ENCODE results near the gene DCAF10.
"Not testable (repeated sequence)": the region's sequence is repeated elsewhere in the genome, so short reads cannot be mapped to it uniquely, and the experiment has no call there.

DCAF10 gene

GRCh38 chr9:37908698-37909186, 108.1 kb downstream of the DCAF10 start:
- no peaks in the 10 kb centered on the region for H3K27me3 ChIP-seq (ENCODE audit: insufficient read depth, low read length)
- no peaks in the 10 kb centered on the region for H3K9me2 ChIP-seq (ENCODE audit: low read depth, low read length)
- TF ChIP-seq CTCF (IDR thresholded peaks at IDR 0.05; ENCODE audit: low read length) (no peak), EZH2 (IDR thresholded peaks at IDR 0.05; ENCODE audit: borderline replicate concordance, low read length) (no peak)
- H3K4me2 ChIP-seq (ENCODE audit: low read length), result no peak overlapping the region
- H3K9me3 ChIP-seq (ENCODE audit: low read length), result no peaks in the 10 kb centered on the region
- peaks cover 25% of the 10 kb centered on the region for H3K4me1 ChIP-seq (ENCODE audit: insufficient read depth, low read length, severe bottlenecking)
- no peaks in the 10 kb centered on the region for H3K79me2 ChIP-seq (ENCODE audit: insufficient read depth, low read length)
- H2AFZ ChIP-seq (ENCODE audit: low read length), result no peak overlapping the region
- no peak overlapping the region for H3K27ac ChIP-seq (ENCODE audit: low read depth, low read length, poor library complexity, severe bottlenecking)
- no peak overlapping the region for H3K4me3 ChIP-seq (ENCODE audit: low read depth, low read length, poor library complexity, severe bottlenecking)
- H3F3A ChIP-seq (ENCODE audit: insufficient read depth, low read length), result no peaks in the 10 kb centered on the region
- no peaks in the 10 kb centered on the region for H4K20me1 ChIP-seq (ENCODE audit: insufficient read depth, low read length)
- H3K9ac ChIP-seq (ENCODE audit: low read length), result no peak overlapping the region
- no peaks in the 10 kb centered on the region for H3K36me3 ChIP-seq (ENCODE audit: insufficient read depth, low read length)

GRCh38 chr9:37909326-37909725, 108.7 kb downstream of the DCAF10 start:
- no peaks in the 10 kb centered on the region for H3K27me3 ChIP-seq (ENCODE audit: insufficient read depth, low read length)
- H3K79me2 ChIP-seq (ENCODE audit: insufficient read depth, low read length), result no peaks in the 10 kb centered on the region
- H3K27ac ChIP-seq (ENCODE audit: low read depth, low read length, poor library complexity, severe bottlenecking), result no peak overlapping the region
- no peaks in the 10 kb centered on the region for H3F3A ChIP-seq (ENCODE audit: insufficient read depth, low read length)
- H3K36me3 ChIP-seq (ENCODE audit: insufficient read depth, low read length), result no peaks in the 10 kb centered on the region
- H3K9me2 ChIP-seq (ENCODE audit: low read depth, low read length), result no peaks in the 10 kb centered on the region
- H3K4me1 ChIP-seq (ENCODE audit: insufficient read depth, low read length, severe bottlenecking), result peaks cover 25% of the 10 kb centered on the region
- H2AFZ ChIP-seq (ENCODE audit: low read length), result no peak overlapping the region
- TF ChIP-seq CTCF (IDR thresholded peaks at IDR 0.05; ENCODE audit: low read length), result no peak
- TF ChIP-seq EZH2 (IDR thresholded peaks at IDR 0.05; ENCODE audit: borderline replicate concordance, low read length), result no peak
- no peak overlapping the region for H3K4me2 ChIP-seq (ENCODE audit: low read length)
- H3K4me3 ChIP-seq (ENCODE audit: low read depth, low read length, poor library complexity, severe bottlenecking), result no peak overlapping the region
- H3K9me3 ChIP-seq (ENCODE audit: low read length), result no peaks in the 10 kb centered on the region
- no peak overlapping the region for H3K9ac ChIP-seq (ENCODE audit: low read length)
- no peaks in the 10 kb centered on the region for H4K20me1 ChIP-seq (ENCODE audit: insufficient read depth, low read length)

GRCh38 chr9:37909836-37910235, 109.2 kb downstream of the DCAF10 start:
- H3K9me2 ChIP-seq (ENCODE audit: low read depth, low read length); H3K9ac ChIP-seq (ENCODE audit: low read length); H3K36me3 ChIP-seq (ENCODE audit: insufficient read depth, low read length); H3K79me2 ChIP-seq (ENCODE audit: insufficient read depth, low read length); H3K9me3 ChIP-seq (ENCODE audit: low read length); H3F3A ChIP-seq (ENCODE audit: insufficient read depth, low read length); H3K4me2 ChIP-seq (ENCODE audit: low read length); H4K20me1 ChIP-seq (ENCODE audit: insufficient read depth, low read length); H2AFZ ChIP-seq (ENCODE audit: low read length); H3K4me3 ChIP-seq (ENCODE audit: low read depth, low read length, poor library complexity, severe bottlenecking); H3K27ac ChIP-seq (ENCODE audit: low read depth, low read length, poor library complexity, severe bottlenecking); H3K27me3 ChIP-seq (ENCODE audit: insufficient read depth, low read length): not testable (repeated sequence)
- H3K4me1 ChIP-seq (ENCODE audit: insufficient read depth, low read length, severe bottlenecking), result peaks cover 20% of the 10 kb centered on the region

GRCh38 chr9:37910271-37910670, 109.7 kb downstream of the DCAF10 start:
- Histone ChIP-seq H3K36me3 (ENCODE audit: insufficient read depth, low read length) (no peaks in the 10 kb centered on the region), H3F3A (ENCODE audit: insufficient read depth, low read length) (no peaks in the 10 kb centered on the region), H3K9me2 (ENCODE audit: low read depth, low read length) (no peaks in the 10 kb centered on the region), H4K20me1 (ENCODE audit: insufficient read depth, low read length) (no peaks in the 10 kb centered on the region), H3K4me2 (ENCODE audit: low read length) (no peak overlapping the region), H3K27ac (ENCODE audit: low read depth, low read length, poor library complexity, severe bottlenecking) (no peak overlapping the region), H3K27me3 (ENCODE audit: insufficient read depth, low read length) (no peaks in the 10 kb centered on the region), H2AFZ (ENCODE audit: low read length) (no peak overlapping the region), H3K4me1 (ENCODE audit: insufficient read depth, low read length, severe bottlenecking) (peaks cover 16% of the 10 kb centered on the region), H3K4me3 (ENCODE audit: low read depth, low read length, poor library complexity, severe bottlenecking) (no peak overlapping the region), H3K79me2 (ENCODE audit: insufficient read depth, low read length) (no peaks in the 10 kb centered on the region), H3K9ac (ENCODE audit: low read length) (no peak overlapping the region), H3K9me3 (ENCODE audit: low read length) (no peaks in the 10 kb centered on the region)
- TF ChIP-seq EZH2 (IDR thresholded peaks at IDR 0.05; ENCODE audit: borderline replicate concordance, low read length), result no peak
- no peak for TF ChIP-seq CTCF (IDR thresholded peaks at IDR 0.05; ENCODE audit: low read length)
